Caco-2 (cell line): Measurements from ENCODE around the gene THNSL1. TPM values are rescaled to one million over a fixed set of nuclear protein-coding genes. Genes with fewer than 3 reads are reported as not detected.

ENCODE experiments used
- BruUV-seq: library from RNA; stranded (reverse); fragments of 400-500 nt; replicated peaks from 2 replicates; lab custom pipeline; 2021; lab: Mats Ljungman, UMichigan
- CTCF ChIA-PET: fragments of 300-600 bp; sonication (Branson Sonifier 250); formaldehyde crosslinking; loops from one replicate; lab custom pipeline; 2022; ENCODE audit warnings: antibody characterized with exemption; lab: Charles Lee
- POLR2A ChIA-PET: fragments of 300-600 bp; sonication (Branson Sonifier 250); formaldehyde crosslinking; loops from one replicate; lab custom pipeline; 2022; ENCODE audit warnings: antibody characterized with exemption; lab: Charles Lee
- DNase-seq, 2 experiments: peaks; one replicate each; pipeline versions ENCODE4 v3.0.0 to v3.0.0-alpha.2; 2020 to 2022
- H3K27me3 ChIP-seq: replicated peaks from 2 replicates; pipeline ENCODE4 v1.6.0; 2011; ENCODE audit warnings: low read length; ENCODE audit not compliant: control insufficient read depth, insufficient read depth
- H3K36me3 ChIP-seq: 2 replicates; pipeline ENCODE4 v1.5.1; 2011; ENCODE audit warnings: low read length; ENCODE audit not compliant: control insufficient read depth, insufficient read depth
- H3K4me1 ChIP-seq: fragments of 250-450 bp; sonication (Bioruptor Pico); 2 replicates; pipeline ENCODE4 v1.5.1; 2020; ENCODE audit warnings: mild to moderate bottlenecking
- H3K4me3 ChIP-seq: 2 replicates; pipeline ENCODE4 v1.5.1; 2011; ENCODE audit warnings: low read depth, mild to moderate bottlenecking, control low read depth, low read length
- H3K9me3 ChIP-seq: fragments of 250-450 bp; sonication (Bioruptor Pico); 2 replicates; pipeline ENCODE4 v1.5.1; 2020; ENCODE audit warnings: mild to moderate bottlenecking, moderate library complexity
- H3K27ac Mint-ChIP-seq: one replicate; pipeline ENCODE4 v1.8.0; 2022; ENCODE audit warnings: mixed read lengths; ENCODE audit not compliant: unreplicated experiment
- H3K27me3 Mint-ChIP-seq: one replicate; pipeline ENCODE4 v1.8.0; 2022; ENCODE audit warnings: mixed read lengths; ENCODE audit not compliant: insufficient read depth, unreplicated experiment
- H3K36me3 Mint-ChIP-seq: one replicate; pipeline ENCODE4 v1.8.0; 2022; ENCODE audit warnings: mild to moderate bottlenecking, mixed read lengths; ENCODE audit not compliant: insufficient read depth, unreplicated experiment
- H3K4me1 Mint-ChIP-seq: one replicate; pipeline ENCODE4 v1.8.0; 2022; ENCODE audit warnings: low read depth, mixed read lengths; ENCODE audit not compliant: unreplicated experiment
- H3K4me3 Mint-ChIP-seq: one replicate; pipeline ENCODE4 v1.8.0; 2022; ENCODE audit warnings: mild to moderate bottlenecking, moderate library complexity, mixed read lengths; ENCODE audit not compliant: unreplicated experiment
- H3K9me3 Mint-ChIP-seq: one replicate; pipeline ENCODE4 v1.8.0; 2022; ENCODE audit warnings: mixed read lengths; ENCODE audit not compliant: unreplicated experiment
- intact Hi-C: fragments of 100-400 bp; cut with micrococcal nuclease; formaldehyde crosslinking; loops from one replicate; pipeline ENCODE4 v1.10.0; 2022; ENCODE audit not compliant: unreplicated experiment
- total RNA-seq: library from RNA; stranded (reverse); gene quantifications from 2 replicates; pipeline ENCODE4 v1.2.3, GENCODE V29; 2022
- TF ChIP-seq, protein P1 (sequence below), 2 experiments: fragments of 200-600 bp in 1 of 2; IDR thresholded peaks; 1 replicate in 1 of 2; 2 replicates in 1 of 2; pipeline versions ENCODE4 v1.5.1 to v1.8.0; 2011 to 2022; ENCODE audit warnings: antibody characterized with exemption in 1 of 2, control low read depth in 1 of 2, inconsistent platforms in 1 of 2, low read depth in 1 of 2, low read length in 1 of 2, mild to moderate bottlenecking in 1 of 2, moderate library complexity in 1 of 2; ENCODE audit not compliant: insufficient read depth in 1 of 2, severe bottlenecking in 1 of 2, unreplicated experiment in 1 of 2

The THNSL1 gene
- total RNA-seq, 1 experiment from 2014 or later: 6.3 TPM

DNA sequence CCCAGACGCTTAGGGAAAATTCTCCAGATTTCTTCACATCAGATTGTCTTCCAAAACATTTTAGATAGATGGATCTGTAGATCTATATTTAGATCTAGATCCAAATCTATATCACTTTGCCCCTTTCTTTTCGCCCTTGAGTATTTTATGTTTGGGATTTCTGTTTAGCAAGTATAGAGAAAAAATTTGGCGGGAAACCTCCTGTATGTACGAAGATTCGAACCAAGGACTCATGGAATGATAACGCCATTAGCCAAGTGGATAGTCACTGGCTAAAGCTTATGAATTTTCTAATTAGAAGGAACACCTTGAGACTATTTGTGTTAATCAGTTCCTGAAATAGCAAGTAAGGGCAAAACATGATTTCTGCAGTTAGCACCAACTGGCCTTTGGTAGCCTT is 1.2 kb downstream of the THNSL1 start:
- intact Hi-C loops: loop anchor here (1.0 to 5.0 kb wide), 4 partner anchors 20 to 375 kb away; no protein-coding TSS in a partner anchor
- ChIA-PET CTCF (interaction anchor here (0.7 kb wide), 1 partner anchor 58 kb away, joined by 4 read pairs; no protein-coding TSS in a partner anchor), POLR2A (no interaction called here)
- Histone ChIP-seq H3K36me3 (no peaks in the 10 kb centered on the region), H3K4me3 (peak overlapping the region; percentile 66), H3K9me3 (no peaks in the 10 kb centered on the region), H3K4me1 (peaks cover 8% of the 10 kb centered on the region; the same call in 1 of the 2 replicates), H3K27me3 (no peaks in the 10 kb centered on the region)
- H3K36me3 Mint-ChIP-seq: peaks cover 18% of the 10 kb centered on the region
- TF ChIP-seq, protein P1, sequence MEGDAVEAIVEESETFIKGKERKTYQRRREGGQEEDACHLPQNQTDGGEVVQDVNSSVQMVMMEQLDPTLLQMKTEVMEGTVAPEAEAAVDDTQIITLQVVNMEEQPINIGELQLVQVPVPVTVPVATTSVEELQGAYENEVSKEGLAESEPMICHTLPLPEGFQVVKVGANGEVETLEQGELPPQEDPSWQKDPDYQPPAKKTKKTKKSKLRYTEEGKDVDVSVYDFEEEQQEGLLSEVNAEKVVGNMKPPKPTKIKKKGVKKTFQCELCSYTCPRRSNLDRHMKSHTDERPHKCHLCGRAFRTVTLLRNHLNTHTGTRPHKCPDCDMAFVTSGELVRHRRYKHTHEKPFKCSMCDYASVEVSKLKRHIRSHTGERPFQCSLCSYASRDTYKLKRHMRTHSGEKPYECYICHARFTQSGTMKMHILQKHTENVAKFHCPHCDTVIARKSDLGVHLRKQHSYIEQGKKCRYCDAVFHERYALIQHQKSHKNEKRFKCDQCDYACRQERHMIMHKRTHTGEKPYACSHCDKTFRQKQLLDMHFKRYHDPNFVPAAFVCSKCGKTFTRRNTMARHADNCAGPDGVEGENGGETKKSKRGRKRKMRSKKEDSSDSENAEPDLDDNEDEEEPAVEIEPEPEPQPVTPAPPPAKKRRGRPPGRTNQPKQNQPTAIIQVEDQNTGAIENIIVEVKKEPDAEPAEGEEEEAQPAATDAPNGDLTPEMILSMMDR (IDR thresholded peaks at IDR 0.05; ENCODE audit: insufficient read depth in 1 of 2, low read depth in 1 of 2, low read length in 1 of 2, severe bottlenecking in 1 of 2, unreplicated experiment in 1 of 2): no peak
- H3K4me3 Mint-ChIP-seq: peak overlapping the region; percentile 86
- no TSS peak for BruUV-seq
- no peaks in the 10 kb centered on the region for H3K9me3 Mint-ChIP-seq
- H3K4me1 Mint-ChIP-seq: peaks cover 14% of the 10 kb centered on the region
- no peak for DNase-seq
- H3K27me3 Mint-ChIP-seq: no peaks in the 10 kb centered on the region
- H3K27ac Mint-ChIP-seq: peak overlapping the region; percentile 97

DNA sequence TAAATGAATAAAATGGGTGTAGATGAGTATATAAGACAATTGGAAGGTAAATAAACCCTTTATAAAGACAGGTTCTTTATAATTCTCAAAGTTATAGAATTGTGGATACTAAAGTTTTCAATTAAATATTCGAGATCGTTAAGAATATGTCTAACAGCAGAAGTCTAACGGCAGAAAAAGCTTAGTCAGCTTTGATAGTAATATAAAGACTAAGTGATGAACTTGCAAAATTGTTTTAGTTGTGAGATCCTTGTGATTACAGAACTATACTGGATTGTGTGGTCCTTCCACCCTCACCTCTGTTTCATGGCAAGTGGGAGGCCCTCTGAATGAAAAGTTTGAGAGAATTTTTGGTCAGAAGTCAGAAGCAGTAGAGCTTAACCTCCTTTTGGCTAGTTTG is 2.3 kb downstream of the THNSL1 start:
- H3K4me1 ChIP-seq: peaks cover 8% of the 10 kb centered on the region; the same call in 1 of the 2 replicates
- H3K4me1 Mint-ChIP-seq: peaks cover 14% of the 10 kb centered on the region
- no peaks in the 10 kb centered on the region for H3K9me3 ChIP-seq
- CTCF ChIA-PET: no interaction called here
- TF ChIP-seq, protein P1 (IDR thresholded peaks at IDR 0.05; ENCODE audit: insufficient read depth in 1 of 2, low read depth in 1 of 2, low read length in 1 of 2, severe bottlenecking in 1 of 2, unreplicated experiment in 1 of 2): no peak
- H3K4me3 Mint-ChIP-seq: no peak overlapping the region
- peaks cover 18% of the 10 kb centered on the region for H3K36me3 Mint-ChIP-seq
- no TSS peak for BruUV-seq
- no peak overlapping the region for H3K27ac Mint-ChIP-seq
- intact Hi-C loops: loop anchor here (5.0 kb wide), 2 partner anchors 171 to 376 kb away; no protein-coding TSS in a partner anchor
- H3K4me3 ChIP-seq: no peak overlapping the region
- no peaks in the 10 kb centered on the region for H3K27me3 Mint-ChIP-seq
- H3K9me3 Mint-ChIP-seq: no peaks in the 10 kb centered on the region
- POLR2A ChIA-PET: no interaction called here
- no peaks in the 10 kb centered on the region for H3K27me3 ChIP-seq
- no peaks in the 10 kb centered on the region for H3K36me3 ChIP-seq
- DNase-seq: no peak

DNA sequence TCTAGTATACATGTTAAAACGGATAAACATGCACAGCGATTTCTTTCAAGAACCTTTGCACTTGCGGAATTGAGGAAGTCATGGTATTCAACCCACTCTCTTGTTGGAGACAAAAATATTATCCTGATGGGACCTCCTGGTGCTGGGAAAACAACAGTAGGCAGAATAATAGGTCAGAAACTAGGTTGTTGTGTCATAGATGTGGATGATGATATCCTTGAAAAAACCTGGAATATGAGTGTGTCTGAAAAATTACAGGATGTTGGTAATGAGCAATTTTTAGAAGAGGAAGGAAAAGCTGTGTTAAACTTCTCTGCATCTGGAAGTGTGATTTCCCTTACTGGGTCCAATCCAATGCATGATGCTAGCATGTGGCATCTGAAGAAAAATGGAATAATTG is 6.9 kb downstream of the THNSL1 start:
- ChIA-PET POLR2A (no interaction called here), CTCF (no interaction called here)
- Histone ChIP-seq H3K36me3 (no peaks in the 10 kb centered on the region), H3K9me3 (no peaks in the 10 kb centered on the region), H3K27me3 (no peaks in the 10 kb centered on the region), H3K4me3 (no peak overlapping the region), H3K4me1 (peaks cover under 1% of the 10 kb centered on the region; the same call in 1 of the 2 replicates)
- Mint-ChIP-seq H3K27ac (no peak overlapping the region), H3K4me1 (no peaks in the 10 kb centered on the region), H3K9me3 (no peaks in the 10 kb centered on the region), H3K36me3 (no peaks in the 10 kb centered on the region), H3K27me3 (no peaks in the 10 kb centered on the region), H3K4me3 (no peak overlapping the region)
- DNase-seq: no peak
- intact Hi-C loops: no loop called here
- BruUV-seq: no TSS peak
- TF ChIP-seq, protein P1 (IDR thresholded peaks at IDR 0.05; ENCODE audit: insufficient read depth in 1 of 2, low read depth in 1 of 2, low read length in 1 of 2, severe bottlenecking in 1 of 2, unreplicated experiment in 1 of 2): no peak
